ENCODE data around the gene CLMN.
"Not testable (repeated sequence)": the region's sequence is repeated elsewhere in the genome, so short reads cannot be mapped to it uniquely, and the experiment has no call there.

CLMN gene

GRCh38 chr14:95287176-95287754, 32.4 kb downstream of the CLMN start:
- H3K36me3 ChIP-seq (ENCODE audit: control insufficient read depth, insufficient read depth, low read length) = no peaks in the 10 kb centered on the region

GRCh38 chr14:95286645-95287044, 33.1 kb downstream of the CLMN start:
- H3K4me3 ChIP-seq (ENCODE audit: low read depth, low read length) = no peak overlapping the region
- no peak overlapping the region for H3K9ac ChIP-seq (ENCODE audit: low read depth, low read length)
- H3K9me3 ChIP-seq (ENCODE audit: control insufficient read depth, insufficient read depth, low read length) = no peaks in the 10 kb centered on the region
- H3K27me3 ChIP-seq (ENCODE audit: control insufficient read depth, insufficient read depth, low read length) = no peaks in the 10 kb centered on the region
- no peaks in the 10 kb centered on the region for H3K36me3 ChIP-seq (ENCODE audit: control insufficient read depth, insufficient read depth, low read length)
- H3K4me1 ChIP-seq (ENCODE audit: control insufficient read depth, insufficient read depth, low read length) = peaks cover 4% of the 10 kb centered on the region

More at GRCh38 chr14:95287176-95287754, 32.4 kb downstream of the CLMN start:
- no peak overlapping the region for H3K4me3 ChIP-seq (ENCODE audit: low read depth, low read length)
- no peaks in the 10 kb centered on the region for H3K9me3 ChIP-seq (ENCODE audit: control insufficient read depth, insufficient read depth, low read length)
- H3K9ac ChIP-seq (ENCODE audit: low read depth, low read length) = no peak overlapping the region
- peaks cover 4% of the 10 kb centered on the region for H3K4me1 ChIP-seq (ENCODE audit: control insufficient read depth, insufficient read depth, low read length)
- no peaks in the 10 kb centered on the region for H3K27me3 ChIP-seq (ENCODE audit: control insufficient read depth, insufficient read depth, low read length)

GRCh38 chr14:95285566-95285965, 34.1 kb downstream of the CLMN start:
- Histone ChIP-seq H3K4me1 (ENCODE audit: control insufficient read depth, insufficient read depth, low read length) (no peaks in the 10 kb centered on the region), H3K9ac (ENCODE audit: low read depth, low read length) (no peak overlapping the region), H3K36me3 (ENCODE audit: control insufficient read depth, insufficient read depth, low read length) (no peaks in the 10 kb centered on the region), H3K27me3 (ENCODE audit: control insufficient read depth, insufficient read depth, low read length) (no peaks in the 10 kb centered on the region), H3K9me3 (ENCODE audit: control insufficient read depth, insufficient read depth, low read length) (no peaks in the 10 kb centered on the region), H3K4me3 (ENCODE audit: low read depth, low read length) (no peak overlapping the region)

- H3K27me3 ChIP-seq (ENCODE audit: control insufficient read depth, insufficient read depth, low read length); H3K4me3 ChIP-seq (ENCODE audit: low read depth, low read length); H3K9ac ChIP-seq (ENCODE audit: low read depth, low read length): not testable (repeated sequence)
Observed at GRCh38 chr14:95283802-95284201, 35.9 kb downstream of the CLMN start.

GRCh38 chr14:95282986-95283380, 36.7 kb downstream of the CLMN start:
- H3K9me3 ChIP-seq (ENCODE audit: control insufficient read depth, insufficient read depth, low read length); H3K4me3 ChIP-seq (ENCODE audit: low read depth, low read length); H3K27me3 ChIP-seq (ENCODE audit: control insufficient read depth, insufficient read depth, low read length); H3K9ac ChIP-seq (ENCODE audit: low read depth, low read length); H3K36me3 ChIP-seq (ENCODE audit: control insufficient read depth, insufficient read depth, low read length); H3K4me1 ChIP-seq (ENCODE audit: control insufficient read depth, insufficient read depth, low read length): not testable (repeated sequence)

More at GRCh38 chr14:95283802-95284201, 35.9 kb downstream of the CLMN start:
- H3K9me3 ChIP-seq (ENCODE audit: control insufficient read depth, insufficient read depth, low read length); H3K4me1 ChIP-seq (ENCODE audit: control insufficient read depth, insufficient read depth, low read length); H3K36me3 ChIP-seq (ENCODE audit: control insufficient read depth, insufficient read depth, low read length): not testable (repeated sequence)

- H3K27me3 ChIP-seq (ENCODE audit: control insufficient read depth, insufficient read depth, low read length) = no peaks in the 10 kb centered on the region
- H3K9me3 ChIP-seq (ENCODE audit: control insufficient read depth, insufficient read depth, low read length) = no peaks in the 10 kb centered on the region
- H3K4me1 ChIP-seq (ENCODE audit: control insufficient read depth, insufficient read depth, low read length) = no peaks in the 10 kb centered on the region
- H3K9ac ChIP-seq (ENCODE audit: low read depth, low read length) = no peak overlapping the region
- H3K36me3 ChIP-seq (ENCODE audit: control insufficient read depth, insufficient read depth, low read length) = no peaks in the 10 kb centered on the region
- no peak overlapping the region for H3K4me3 ChIP-seq (ENCODE audit: low read depth, low read length)
Observed at GRCh38 chr14:95282354-95282985, 37.2 kb downstream of the CLMN start.

- no peak overlapping the region for H3K4me3 ChIP-seq (ENCODE audit: low read depth, low read length)
- H3K36me3 ChIP-seq (ENCODE audit: control insufficient read depth, insufficient read depth, low read length) = no peaks in the 10 kb centered on the region
Observed at GRCh38 chr14:95281560-95282176, 38.0 kb downstream of the CLMN start.

GRCh38 chr14:95275494-95275893, 44.2 kb downstream of the CLMN start:
- Histone ChIP-seq H3K4me1 (ENCODE audit: control insufficient read depth, insufficient read depth, low read length) (no peaks in the 10 kb centered on the region), H3K9ac (ENCODE audit: low read depth, low read length) (no peak overlapping the region), H3K4me3 (ENCODE audit: low read depth, low read length) (no peak overlapping the region), H3K36me3 (ENCODE audit: control insufficient read depth, insufficient read depth, low read length) (no peaks in the 10 kb centered on the region), H3K9me3 (ENCODE audit: control insufficient read depth, insufficient read depth, low read length) (no peaks in the 10 kb centered on the region), H3K27me3 (ENCODE audit: control insufficient read depth, insufficient read depth, low read length) (no peaks in the 10 kb centered on the region)

More at GRCh38 chr14:95281560-95282176, 38.0 kb downstream of the CLMN start:
- H3K9ac ChIP-seq (ENCODE audit: low read depth, low read length) = no peak overlapping the region
- H3K4me1 ChIP-seq (ENCODE audit: control insufficient read depth, insufficient read depth, low read length) = no peaks in the 10 kb centered on the region
- no peaks in the 10 kb centered on the region for H3K27me3 ChIP-seq (ENCODE audit: control insufficient read depth, insufficient read depth, low read length)
- H3K9me3 ChIP-seq (ENCODE audit: control insufficient read depth, insufficient read depth, low read length) = no peaks in the 10 kb centered on the region

GRCh38 chr14:95274874-95275273, 44.8 kb downstream of the CLMN start:
- Histone ChIP-seq H3K27me3 (ENCODE audit: control insufficient read depth, insufficient read depth, low read length) (no peaks in the 10 kb centered on the region), H3K9me3 (ENCODE audit: control insufficient read depth, insufficient read depth, low read length) (no peaks in the 10 kb centered on the region), H3K36me3 (ENCODE audit: control insufficient read depth, insufficient read depth, low read length) (no peaks in the 10 kb centered on the region), H3K4me1 (ENCODE audit: control insufficient read depth, insufficient read depth, low read length) (no peaks in the 10 kb centered on the region), H3K9ac (ENCODE audit: low read depth, low read length) (no peak overlapping the region), H3K4me3 (ENCODE audit: low read depth, low read length) (no peak overlapping the region)

GRCh38 chr14:95274279-95274678, 45.4 kb downstream of the CLMN start:
- Histone ChIP-seq H3K9me3 (ENCODE audit: control insufficient read depth, insufficient read depth, low read length) (no peaks in the 10 kb centered on the region), H3K27me3 (ENCODE audit: control insufficient read depth, insufficient read depth, low read length) (no peaks in the 10 kb centered on the region), H3K4me3 (ENCODE audit: low read depth, low read length) (no peak overlapping the region), H3K4me1 (ENCODE audit: control insufficient read depth, insufficient read depth, low read length) (no peaks in the 10 kb centered on the region), H3K9ac (ENCODE audit: low read depth, low read length) (no peak overlapping the region), H3K36me3 (ENCODE audit: control insufficient read depth, insufficient read depth, low read length) (no peaks in the 10 kb centered on the region)

GRCh38 chr14:95273001-95273978, 46.4 kb downstream of the CLMN start:
- Histone ChIP-seq H3K36me3 (ENCODE audit: control insufficient read depth, insufficient read depth, low read length) (no peaks in the 10 kb centered on the region), H3K27me3 (ENCODE audit: control insufficient read depth, insufficient read depth, low read length) (no peaks in the 10 kb centered on the region), H3K4me1 (ENCODE audit: control insufficient read depth, insufficient read depth, low read length) (no peaks in the 10 kb centered on the region), H3K9me3 (ENCODE audit: control insufficient read depth, insufficient read depth, low read length) (no peaks in the 10 kb centered on the region), H3K9ac (ENCODE audit: low read depth, low read length) (no peak overlapping the region), H3K4me3 (ENCODE audit: low read depth, low read length) (no peak overlapping the region)

Data from iPS-15b (cell line).